Breast epithelium (tissue), 4 donors: Measurements from ENCODE around the gene MAST4. TPM values are rescaled to one million over a fixed set of nuclear protein-coding genes. Genes with fewer than 3 reads are reported as not detected.

Experiments
- DNase-seq, 2 donors: peaks; one replicate each; pipeline ENCODE4 v3.0.0-alpha.2; 2019; ENCODE audit warnings: low spot score in 2 of 2
- H3K27ac ChIP-seq, 2 donors: fragments of 200-600 bp; sonication (generic) in 1 of 2; one replicate each; pipeline ENCODE4 v1.5.1; 2016 to 2019; ENCODE audit warnings: mild to moderate bottlenecking in 1 of 2
- H3K27me3 ChIP-seq, 2 donors: fragments of 200-600 bp; sonication (generic) in 1 of 2; one replicate each; pipeline versions ENCODE4 v1.5.1 to v1.6.0; 2017 to 2019; ENCODE audit warnings: control low read depth in 1 of 2, mild to moderate bottlenecking in 1 of 2
- H3K36me3 ChIP-seq: fragments of 200-600 bp; one replicate; pipeline ENCODE4 v1.5.1; 2019
- H3K4me1 ChIP-seq, 2 donors: fragments of 200-600 bp; sonication (generic); one replicate each; pipeline ENCODE4 v1.5.1; 2016 to 2019; ENCODE audit warnings: control low read depth in 1 of 2
- H3K4me3 ChIP-seq, 3 donors: fragments of 200-600 bp; sonication (generic); 1 replicate in 2 of 3; 2 replicates in 1 of 3; pipeline ENCODE4 v1.5.1; 2016 to 2019; ENCODE audit warnings: mild to moderate bottlenecking in 3 of 3, moderate library complexity in 2 of 3
- H3K9me3 ChIP-seq, 2 donors: fragments of 200-600 bp; sonication (generic) in 1 of 2; one replicate each; pipeline ENCODE4 v1.5.1; 2016 to 2019; ENCODE audit warnings: control low read depth in 1 of 2
- CTCF ChIP-seq, 3 donors: fragments of 450-650 bp; IDR thresholded peaks; one replicate each; pipeline ENCODE4 v1.5.1; 2016 to 2017; ENCODE audit warnings: antibody characterized with exemption in 3 of 3, mild to moderate bottlenecking in 3 of 3, moderate library complexity in 3 of 3
- POLR2A ChIP-seq: fragments of 450-650 bp; IDR thresholded peaks from one replicate; pipeline ENCODE4 v1.6.1; 2016; ENCODE audit warnings: antibody characterized with exemption, mild to moderate bottlenecking, moderate library complexity
- POLR2AphosphoS5 ChIP-seq, 3 donors: sonication (generic); formaldehyde crosslinking; IDR thresholded peaks; one replicate each; pipeline ENCODE4 v1.6.1; 2017; ENCODE audit warnings: antibody characterized with exemption in 3 of 3
- intact Hi-C: fragments of 100-400 bp; cut with DNase I; formaldehyde crosslinking; loops from one replicate; pipeline ENCODE4 v1.15.1; 2023; ENCODE audit warnings: low total_unique reads
- total RNA-seq, 3 donors: library from RNA; depleted of rRNA; stranded (reverse); fragments of >200 nt; gene quantifications; one replicate each; pipeline ENCODE4 v1.1.0, GENCODE V29; 2016

Gene MAST4
- total RNA-seq, 3 donors from 2014 or later: 28.0 to 61.5 (median 50.1) TPM

- intact Hi-C loops: no loop called here
- no peak overlapping the region for H3K4me3 ChIP-seq
- DNase-seq: no peak
- no peaks in the 10 kb centered on the region for H3K27me3 ChIP-seq
- no peaks in the 10 kb centered on the region for H3K4me1 ChIP-seq
- H3K36me3 ChIP-seq: no peaks in the 10 kb centered on the region
- no peak for TF ChIP-seq POLR2A
- no peak for TF ChIP-seq POLR2AphosphoS5 (IDR thresholded peaks at IDR 0.05)
- TF ChIP-seq CTCF (IDR thresholded peaks at IDR 0.05): no peak
- no peak overlapping the region for H3K27ac ChIP-seq
- H3K9me3 ChIP-seq: no peaks in the 10 kb centered on the region
Observed at GRCh38 chr5:66949066-66949465, 352.9 kb downstream of the MAST4 start.

- Histone ChIP-seq H3K9me3 (no peaks in the 10 kb centered on the region), H3K4me1 (no peaks in the 10 kb centered on the region), H3K27me3 (no peaks in the 10 kb centered on the region), H3K4me3 (no peak overlapping the region), H3K27ac (no peak overlapping the region), H3K36me3 (no peaks in the 10 kb centered on the region)
- intact Hi-C loops: no loop called here
- no peak for TF ChIP-seq POLR2A
- no peak for DNase-seq
Observed at GRCh38 chr5:66952153-66952552, 356.0 kb downstream of the MAST4 start.

DNA sequence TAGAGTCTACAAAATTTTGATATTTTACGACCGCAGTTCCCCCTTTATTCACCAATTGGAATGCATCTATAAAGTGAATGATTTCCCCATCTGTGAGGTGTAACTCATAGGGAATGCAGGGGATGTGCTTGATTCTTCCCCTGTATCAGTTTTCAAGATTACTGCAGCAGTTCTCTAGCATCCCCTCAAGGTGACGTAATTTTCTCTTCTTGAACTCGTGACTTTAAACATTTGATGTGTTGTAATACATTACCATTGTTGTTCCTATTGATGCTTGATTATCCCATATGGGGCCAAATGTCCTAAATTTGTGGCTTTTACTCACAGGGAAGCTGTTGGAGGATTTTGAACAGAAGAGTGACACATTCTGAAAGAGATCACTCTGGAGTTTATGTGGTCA, 360.2 kb downstream of the MAST4 start:
- Histone ChIP-seq H3K36me3 (no peaks in the 10 kb centered on the region), H3K27ac (no peak overlapping the region), H3K4me1 (no peaks in the 10 kb centered on the region), H3K9me3 (no peaks in the 10 kb centered on the region), H3K4me3 (no peak overlapping the region), H3K27me3 (no peaks in the 10 kb centered on the region)
- DNase-seq: no peak
- TF ChIP-seq POLR2A (no peak), POLR2AphosphoS5 (IDR thresholded peaks at IDR 0.05) (no peak), CTCF (IDR thresholded peaks at IDR 0.05) (no peak)
- intact Hi-C loops: no loop called here

- intact Hi-C loops: no loop called here
- Histone ChIP-seq H3K27me3 (no peaks in the 10 kb centered on the region), H3K27ac (peak overlapping the region; percentile 29 to 74), H3K36me3 (no peaks in the 10 kb centered on the region), H3K4me1 (no peaks in the 10 kb centered on the region), H3K4me3 (peak overlapping the region; percentile 37 to 65 (median 50)), H3K9me3 (no peaks in the 10 kb centered on the region)
- TF ChIP-seq POLR2A (no peak), POLR2AphosphoS5 (IDR thresholded peaks at IDR 0.05) (no peak), CTCF (IDR thresholded peaks at IDR 0.05) (no peak)
- no peak for DNase-seq
Observed at GRCh38 chr5:66958201-66958979, 362.2 kb downstream of the MAST4 start.

GRCh38 chr5:66958980-66959641, 362.9 kb downstream of the MAST4 start:
- Histone ChIP-seq H3K4me1 (no peaks in the 10 kb centered on the region), H3K36me3 (no peaks in the 10 kb centered on the region), H3K27ac (peak overlapping the region; percentile 29 to 74), H3K27me3 (no peaks in the 10 kb centered on the region), H3K4me3 (peak overlapping the region; percentile 37 to 65 (median 50)), H3K9me3 (no peaks in the 10 kb centered on the region)
- intact Hi-C loops: no loop called here
- no peak for TF ChIP-seq CTCF (IDR thresholded peaks at IDR 0.05)
- no peak for DNase-seq
